ENCODE data around the gene FIG4.

DNA sequence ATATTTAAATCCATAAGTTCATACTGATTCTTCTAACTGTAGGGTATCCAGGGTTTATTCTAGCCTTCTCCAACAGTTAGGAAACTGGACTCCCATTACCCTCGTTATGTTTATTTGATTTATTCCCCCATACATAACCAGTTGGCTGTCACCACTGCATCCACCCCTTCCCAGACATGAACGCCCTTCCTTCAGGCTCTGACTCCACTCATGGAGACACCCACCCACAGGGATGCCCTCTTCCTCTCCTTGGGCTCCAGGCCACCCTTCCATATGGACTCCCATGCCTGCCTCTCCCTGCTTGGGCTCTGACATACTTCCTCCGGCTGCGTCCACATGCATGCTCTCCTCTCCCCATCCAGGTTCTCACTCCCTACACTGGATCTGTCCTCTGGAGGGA is 124.0 kb downstream of the FIG4 start:
- TF ChIP-seq, protein P1, sequence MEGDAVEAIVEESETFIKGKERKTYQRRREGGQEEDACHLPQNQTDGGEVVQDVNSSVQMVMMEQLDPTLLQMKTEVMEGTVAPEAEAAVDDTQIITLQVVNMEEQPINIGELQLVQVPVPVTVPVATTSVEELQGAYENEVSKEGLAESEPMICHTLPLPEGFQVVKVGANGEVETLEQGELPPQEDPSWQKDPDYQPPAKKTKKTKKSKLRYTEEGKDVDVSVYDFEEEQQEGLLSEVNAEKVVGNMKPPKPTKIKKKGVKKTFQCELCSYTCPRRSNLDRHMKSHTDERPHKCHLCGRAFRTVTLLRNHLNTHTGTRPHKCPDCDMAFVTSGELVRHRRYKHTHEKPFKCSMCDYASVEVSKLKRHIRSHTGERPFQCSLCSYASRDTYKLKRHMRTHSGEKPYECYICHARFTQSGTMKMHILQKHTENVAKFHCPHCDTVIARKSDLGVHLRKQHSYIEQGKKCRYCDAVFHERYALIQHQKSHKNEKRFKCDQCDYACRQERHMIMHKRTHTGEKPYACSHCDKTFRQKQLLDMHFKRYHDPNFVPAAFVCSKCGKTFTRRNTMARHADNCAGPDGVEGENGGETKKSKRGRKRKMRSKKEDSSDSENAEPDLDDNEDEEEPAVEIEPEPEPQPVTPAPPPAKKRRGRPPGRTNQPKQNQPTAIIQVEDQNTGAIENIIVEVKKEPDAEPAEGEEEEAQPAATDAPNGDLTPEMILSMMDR (IDR thresholded peaks at IDR 0.05) = no peak
- no peak for TF ChIP-seq POLR2A (IDR thresholded peaks at IDR 0.05)
- TF ChIP-seq POLR2AphosphoS5 (IDR thresholded peaks at IDR 0.05) = no peak
